Measurements from ENCODE around the gene HCAR3. TPM values are rescaled to one million over a fixed set of nuclear protein-coding genes. Genes with fewer than 3 reads are reported as not detected.
"Not testable (repeated sequence)": the region's sequence is repeated elsewhere in the genome, so short reads cannot be mapped to it uniquely, and the experiment has no call there.

HCAR3 gene
- total RNA-seq, 1 donor from 2014 or later: 0.15 TPM

DNA sequence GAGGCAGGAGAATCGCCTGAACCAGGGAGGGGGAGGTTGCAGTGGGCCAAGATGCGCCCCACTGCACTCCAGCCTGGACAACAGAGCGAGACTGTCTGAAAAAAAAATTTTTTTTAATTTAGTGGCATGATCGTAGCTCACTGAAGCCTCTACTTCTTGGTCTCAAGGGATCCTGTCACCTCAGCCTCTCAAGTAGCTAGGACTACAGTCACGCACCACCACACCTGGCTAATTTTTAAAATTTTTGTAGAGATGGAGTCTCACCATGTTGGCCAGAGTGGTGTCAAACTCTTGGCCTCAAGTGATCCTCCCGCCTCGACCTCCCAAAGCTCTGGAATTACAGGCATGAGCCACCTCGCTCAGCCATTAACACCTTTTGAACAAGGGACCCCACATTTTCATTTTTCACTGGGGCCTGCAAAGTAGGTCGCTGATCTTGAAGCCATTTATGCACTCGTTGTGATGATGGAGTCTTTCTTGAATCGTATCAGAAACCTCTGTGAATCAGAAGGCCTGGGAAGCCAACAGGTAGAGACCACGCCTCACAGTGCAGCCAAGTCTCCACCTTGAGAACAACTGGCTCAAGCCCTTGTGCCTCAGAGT lies 8.1 kb upstream of the HCAR3 start:
- intact Hi-C loops (cut with micrococcal nuclease): loop anchor here (5.0 kb wide), 1 partner anchor 197 kb away; the partner anchor contains the start of genes KNTC1 and RSRC2

DNA sequence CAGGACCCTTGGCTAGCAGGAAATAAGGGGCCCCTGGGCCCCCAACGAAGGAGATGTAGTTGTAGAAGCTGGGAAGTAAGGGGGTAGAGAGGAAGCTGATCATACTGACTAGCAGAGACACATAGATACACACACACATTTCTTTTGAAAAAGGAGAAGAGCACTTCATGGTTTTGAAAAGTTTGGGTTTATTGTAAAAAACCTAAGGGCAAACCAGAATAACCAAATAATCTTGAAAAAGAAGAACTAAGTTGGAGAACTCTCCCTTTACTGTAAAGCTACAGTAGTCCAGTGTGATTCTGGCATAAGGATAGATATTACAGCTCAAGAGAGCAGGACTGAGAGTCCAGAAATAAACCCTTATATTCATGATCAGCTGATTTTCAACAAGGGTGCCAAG lies 5.8 kb upstream of the HCAR3 start:
- intact Hi-C loops (cut with micrococcal nuclease): no loop called here

DNA sequence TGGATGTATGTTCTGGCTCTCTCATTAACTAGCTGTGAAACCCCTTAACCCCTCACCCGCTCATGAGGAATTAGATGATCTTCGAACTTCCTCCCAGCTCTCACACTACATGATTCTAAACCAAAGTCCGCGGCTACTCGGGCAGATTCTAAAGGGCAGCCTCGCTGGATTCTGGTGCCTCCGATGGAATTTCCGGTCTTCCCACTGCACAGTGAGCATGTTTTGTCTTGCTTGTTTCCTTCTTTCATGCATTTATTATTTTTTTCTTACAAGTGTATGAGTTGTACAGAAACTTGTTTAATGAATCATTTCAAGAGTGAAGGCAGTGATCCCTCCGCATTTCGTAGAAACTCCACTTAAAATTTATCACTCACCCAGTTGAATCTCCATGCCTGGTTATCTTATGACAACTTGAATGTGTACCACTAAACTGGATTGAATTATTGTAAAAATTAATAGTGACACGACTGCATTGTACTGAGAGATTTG lies 4.5 kb upstream of the HCAR3 start:
- intact Hi-C loops (cut with micrococcal nuclease): no loop called here

DNA sequence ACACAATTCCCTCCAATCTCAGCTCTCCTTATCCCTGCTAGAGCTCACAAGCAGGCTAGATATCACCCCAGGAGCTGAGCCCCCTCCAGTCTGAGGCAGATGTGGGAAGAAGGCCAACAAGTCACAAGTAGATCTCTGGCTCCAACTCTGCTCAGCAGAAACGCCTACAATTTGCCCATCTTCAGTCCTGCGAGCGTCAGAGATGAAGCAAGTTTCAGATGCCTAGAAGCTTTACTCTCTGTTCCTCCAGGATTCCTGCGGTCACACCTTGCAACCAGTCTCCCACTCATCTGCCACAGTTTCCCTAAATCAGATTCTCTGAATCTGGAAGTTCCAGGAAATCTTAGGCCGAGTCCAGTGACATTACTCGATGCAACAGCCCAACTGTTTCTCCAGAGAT lies 1.4 kb downstream of the HCAR3 start:
- intact Hi-C loops (cut with micrococcal nuclease): not testable (repeated sequence)

DNA sequence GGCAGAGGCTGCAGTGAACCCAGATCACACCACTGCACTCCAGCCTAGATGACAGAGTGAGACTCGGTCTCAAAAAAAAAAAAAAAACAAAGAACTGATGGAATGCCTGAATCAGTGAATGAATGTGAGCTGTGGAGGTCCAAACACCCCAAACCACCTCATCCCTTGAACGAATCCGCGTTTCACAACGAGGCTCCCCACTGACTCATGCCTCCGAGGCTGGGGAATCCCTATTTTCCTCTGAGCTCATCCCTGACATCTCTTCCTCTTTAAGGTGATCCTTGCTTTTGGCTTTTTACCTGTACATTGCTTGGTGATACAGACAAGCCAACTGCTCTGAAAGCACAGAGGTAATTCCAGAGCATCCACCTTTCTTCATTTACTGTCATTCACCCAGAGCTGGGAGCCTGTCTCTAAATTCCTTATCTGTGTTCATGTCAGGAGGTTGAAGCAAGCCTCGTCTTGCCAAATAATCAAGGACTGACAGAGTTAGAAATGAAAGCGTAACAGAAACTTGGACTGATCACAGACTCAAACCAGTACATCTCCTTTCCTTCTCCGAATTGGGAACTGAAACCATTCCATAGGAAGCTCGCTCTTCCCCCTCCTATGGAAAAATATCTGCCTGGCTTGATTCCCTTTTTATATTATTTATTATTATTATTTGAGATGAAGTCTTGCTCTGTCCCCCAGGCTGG lies 3.0 kb downstream of the HCAR3 start:
- intact Hi-C loops (cut with micrococcal nuclease): not testable (repeated sequence)

DNA sequence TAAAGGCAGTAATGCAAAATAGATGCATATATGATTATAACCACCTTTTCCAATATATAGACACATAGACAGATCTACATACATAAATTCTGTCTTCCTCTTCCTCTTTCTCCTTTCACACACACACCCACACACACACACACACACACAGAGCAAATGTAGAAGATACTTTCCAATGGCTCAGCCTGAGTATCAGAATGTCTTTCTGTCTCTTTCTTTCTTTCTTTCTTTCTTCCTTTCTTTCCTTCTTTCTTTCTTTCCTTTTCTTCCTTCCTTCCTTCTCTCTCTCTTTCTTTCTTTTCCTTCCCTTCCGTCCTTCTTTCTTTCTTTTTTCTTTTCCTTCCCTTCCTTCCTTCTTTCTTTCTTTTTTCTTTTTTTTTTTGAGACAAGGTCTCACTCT lies 5.3 kb downstream of the HCAR3 start:
- intact Hi-C loops (cut with micrococcal nuclease): not testable (repeated sequence)

DNA sequence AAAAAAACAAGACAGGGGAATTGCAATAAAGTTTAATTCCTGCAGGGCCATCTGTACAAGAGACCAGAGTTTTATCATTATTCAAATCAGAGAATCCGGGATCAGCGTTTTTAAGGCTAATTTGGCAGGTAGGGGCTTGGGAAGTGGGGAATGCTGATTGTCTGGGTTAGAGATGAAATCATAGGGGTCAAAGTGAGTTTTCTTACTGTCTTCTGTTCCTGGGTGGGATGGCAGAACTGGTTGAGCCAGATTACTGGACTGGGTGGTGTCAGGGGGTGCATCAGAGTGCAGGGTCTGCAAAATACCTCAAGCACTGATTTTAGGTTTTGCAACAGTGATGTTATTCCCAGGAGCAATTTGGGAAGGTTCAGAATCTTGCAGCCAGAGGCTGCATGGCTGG lies 6.3 kb downstream of the HCAR3 start:
- intact Hi-C loops (cut with micrococcal nuclease): not testable (repeated sequence)

DNA sequence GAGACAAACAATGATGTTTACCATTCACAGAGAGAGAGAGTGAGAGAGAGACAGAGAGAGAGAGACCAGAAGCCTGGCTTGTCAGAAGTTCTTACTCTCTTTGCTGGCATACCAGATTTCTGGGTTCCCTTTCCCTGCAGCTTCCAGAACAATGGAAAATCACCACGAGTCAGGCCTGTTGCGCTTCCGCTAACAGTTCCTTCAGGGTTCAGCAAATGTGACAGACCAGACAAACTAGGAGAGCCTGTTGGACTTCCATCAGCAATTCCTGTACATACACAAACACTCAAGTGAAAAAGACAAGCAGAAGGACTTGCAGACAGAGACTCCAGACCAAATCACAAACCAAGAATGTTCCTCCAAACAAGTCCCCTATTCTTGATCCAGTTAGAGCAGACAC lies 7.3 kb downstream of the HCAR3 start:
- intact Hi-C loops (cut with micrococcal nuclease): not testable (repeated sequence)

DNA sequence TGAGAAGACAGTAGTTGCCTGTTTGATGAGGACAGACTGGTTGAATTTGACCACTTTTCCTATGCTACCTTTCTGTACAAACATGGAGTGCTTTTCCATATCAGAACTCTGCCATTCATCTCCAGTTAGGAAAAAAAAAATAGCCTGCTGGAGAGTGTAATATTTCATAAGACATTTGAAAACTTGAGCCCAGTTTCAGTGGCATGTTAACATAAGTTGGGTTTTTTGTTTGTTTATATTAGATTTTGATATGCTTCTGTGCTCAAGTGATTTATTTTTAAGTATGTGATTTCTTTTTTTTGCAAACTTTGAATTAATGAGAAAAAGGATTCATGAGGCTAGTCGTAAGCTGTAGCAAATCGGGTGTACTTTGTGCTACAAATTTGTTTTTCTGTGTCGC lies 12.8 kb downstream of the HCAR3 start:
- intact Hi-C loops (cut with micrococcal nuclease): not testable (repeated sequence)

DNA sequence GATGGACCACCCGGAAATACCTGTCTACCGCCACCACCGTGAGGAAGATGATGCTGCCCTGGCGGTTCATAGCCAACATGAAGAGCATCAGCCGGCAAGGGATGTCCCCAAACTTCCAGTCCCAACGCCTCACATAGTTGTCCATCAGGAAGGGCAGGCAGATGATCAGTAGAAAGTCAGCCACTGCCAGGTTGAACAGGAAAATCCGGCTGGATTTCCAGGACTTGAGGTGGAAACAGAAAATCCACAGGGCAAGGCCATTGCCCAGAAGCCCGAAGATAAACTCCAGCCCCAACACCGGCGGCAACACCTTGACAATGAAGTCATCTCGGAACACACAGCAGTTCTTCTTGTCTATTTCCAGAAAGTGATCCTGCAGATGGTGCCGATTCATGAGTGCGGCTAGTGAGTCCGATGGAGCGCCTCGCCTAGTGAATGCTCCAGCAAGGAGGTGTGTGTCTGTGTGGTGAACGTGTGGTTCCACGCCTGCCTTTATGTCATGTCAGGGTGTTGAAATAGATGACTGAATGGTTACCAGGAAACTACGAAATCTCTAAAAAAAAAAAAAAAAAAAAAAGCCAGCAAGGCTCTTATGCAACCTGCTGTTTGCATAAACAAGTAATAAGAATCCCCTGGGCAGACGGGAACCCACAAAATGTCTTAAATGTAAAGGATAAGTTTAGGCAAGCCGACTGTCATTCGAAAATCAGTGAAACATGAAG lies 13.6 kb downstream of the HCAR3 start, which contains the start of gene HCAR2:
HCAR2 (minus strand) TSS at position 468 of the 722 bp plus-strand sequence; CDS start at position 394, 74 bp downstream.
- intact Hi-C loops (cut with micrococcal nuclease): not testable (repeated sequence)

DNA sequence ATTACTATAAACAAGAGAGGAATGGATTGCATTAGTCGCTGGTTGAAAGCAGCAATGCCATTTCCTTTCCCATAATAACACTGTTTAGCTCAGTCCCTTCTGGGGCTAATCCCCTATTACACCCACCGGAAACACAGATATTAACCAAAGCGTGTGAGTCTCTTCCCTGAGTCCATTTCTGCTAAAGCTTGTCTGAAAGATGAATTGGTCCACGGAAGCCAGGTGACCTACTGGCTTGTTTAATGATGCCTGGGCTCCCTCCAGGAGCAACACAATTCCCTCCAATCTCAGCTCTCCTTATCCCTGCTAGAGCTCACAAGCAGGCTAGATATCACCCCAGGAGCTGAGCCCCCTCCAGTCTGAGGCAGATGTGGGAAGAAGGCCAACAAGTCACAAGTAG lies 15.1 kb downstream of the HCAR3 start:
- intact Hi-C loops (cut with micrococcal nuclease): not testable (repeated sequence)

DNA sequence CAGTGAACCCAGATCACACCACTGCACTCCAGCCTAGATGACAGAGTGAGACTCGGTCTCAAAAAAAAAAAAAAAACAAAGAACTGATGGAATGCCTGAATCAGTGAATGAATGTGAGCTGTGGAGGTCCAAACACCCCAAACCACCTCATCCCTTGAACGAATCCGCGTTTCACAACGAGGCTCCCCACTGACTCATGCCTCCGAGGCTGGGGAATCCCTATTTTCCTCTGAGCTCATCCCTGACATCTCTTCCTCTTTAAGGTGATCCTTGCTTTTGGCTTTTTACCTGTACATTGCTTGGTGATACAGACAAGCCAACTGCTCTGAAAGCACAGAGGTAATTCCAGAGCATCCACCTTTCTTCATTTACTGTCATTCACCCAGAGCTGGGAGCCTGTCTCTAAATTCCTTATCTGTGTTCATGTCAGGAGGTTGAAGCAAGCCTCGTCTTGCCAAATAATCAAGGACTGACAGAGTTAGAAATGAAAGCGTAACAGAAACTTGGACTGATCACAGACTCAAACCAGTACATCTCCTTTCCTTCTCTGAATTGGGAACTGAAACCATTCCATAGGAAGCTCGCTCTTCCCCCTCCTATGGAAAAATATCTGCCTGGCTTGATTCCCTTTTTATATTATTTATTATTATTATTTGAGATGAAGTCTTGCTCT lies 16.4 kb downstream of the HCAR3 start:
- intact Hi-C loops (cut with micrococcal nuclease): not testable (repeated sequence)

DNA sequence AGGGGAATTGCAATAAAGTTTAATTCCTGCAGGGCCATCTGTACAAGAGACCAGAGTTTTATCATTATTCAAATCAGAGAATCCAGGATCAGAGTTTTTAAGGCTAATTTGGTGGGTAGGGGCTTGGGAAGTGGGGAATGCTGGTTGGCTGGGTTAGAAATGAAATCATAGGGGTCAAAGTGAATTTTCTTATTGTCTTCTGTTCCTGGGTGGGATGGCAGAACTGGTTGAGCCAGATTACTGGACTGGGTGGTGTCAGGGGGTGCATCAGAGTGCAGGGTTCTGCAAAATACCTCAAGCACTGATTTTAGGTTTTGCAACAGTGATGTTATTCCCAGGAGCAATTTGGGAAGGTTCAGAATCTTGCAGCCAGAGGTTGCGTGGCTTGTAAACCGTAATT lies 19.7 kb downstream of the HCAR3 start:
- intact Hi-C loops (cut with micrococcal nuclease): not testable (repeated sequence)

DNA sequence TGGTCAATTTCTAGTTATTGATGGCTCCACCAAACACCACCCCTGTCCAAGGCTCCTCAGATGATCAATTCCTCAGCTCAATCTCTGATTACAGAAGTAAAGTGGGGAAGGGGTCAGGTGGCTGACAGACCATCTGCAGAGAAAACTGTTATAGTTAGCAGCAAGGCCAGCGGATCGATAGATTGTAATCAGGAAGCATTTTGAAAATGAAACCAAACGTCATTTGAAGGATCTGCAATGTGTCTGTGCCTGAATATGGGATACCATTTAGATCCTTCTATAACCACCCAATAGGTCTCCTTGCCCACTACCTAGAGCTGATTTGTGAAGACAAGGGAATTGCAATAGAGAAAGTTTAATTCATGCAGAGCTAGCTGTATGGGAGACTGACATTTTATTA lies 25.0 kb downstream of the HCAR3 start:
- intact Hi-C loops (cut with micrococcal nuclease): no loop called here

DNA sequence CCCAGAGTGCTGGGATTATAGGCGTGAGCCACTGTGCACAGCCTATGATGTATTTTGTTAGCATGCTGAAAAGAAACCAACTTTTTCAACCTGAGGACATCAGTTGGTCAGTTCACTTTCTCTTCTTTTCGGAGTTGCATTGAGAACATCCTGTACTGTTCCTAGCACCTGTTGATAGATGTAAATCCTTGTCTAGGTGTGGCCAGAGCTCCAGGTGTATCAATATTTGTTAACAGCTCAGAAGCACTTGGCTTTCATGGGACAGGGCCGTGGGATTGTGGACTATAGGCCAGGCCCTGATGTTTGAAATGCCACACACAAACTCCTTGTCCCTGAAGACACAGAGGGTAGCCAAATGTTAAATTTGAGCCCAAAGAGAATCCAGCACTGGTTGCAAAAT lies 28.3 kb downstream of the HCAR3 start:
- intact Hi-C loops (cut with micrococcal nuclease): no loop called here

DNA sequence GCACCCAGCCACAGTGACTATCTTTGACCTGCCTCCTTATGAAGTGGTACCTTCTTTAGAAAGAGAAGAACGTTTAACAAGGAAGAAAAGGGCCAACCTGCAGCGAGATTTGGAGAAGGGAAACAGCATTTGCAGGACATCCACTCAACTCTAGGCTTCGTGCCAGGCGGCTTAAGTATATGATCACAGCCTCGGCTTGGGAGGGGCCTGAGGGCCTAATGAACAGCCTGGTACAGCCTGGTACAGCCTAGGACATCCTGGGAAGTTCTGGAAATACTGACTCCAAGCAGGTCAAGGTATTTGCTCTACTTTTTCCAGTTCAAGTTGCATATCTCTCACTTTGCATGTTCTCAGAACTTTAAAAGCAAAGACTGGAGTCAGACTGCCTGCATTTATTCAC lies 29.5 kb downstream of the HCAR3 start:
- intact Hi-C loops (cut with micrococcal nuclease): no loop called here

DNA sequence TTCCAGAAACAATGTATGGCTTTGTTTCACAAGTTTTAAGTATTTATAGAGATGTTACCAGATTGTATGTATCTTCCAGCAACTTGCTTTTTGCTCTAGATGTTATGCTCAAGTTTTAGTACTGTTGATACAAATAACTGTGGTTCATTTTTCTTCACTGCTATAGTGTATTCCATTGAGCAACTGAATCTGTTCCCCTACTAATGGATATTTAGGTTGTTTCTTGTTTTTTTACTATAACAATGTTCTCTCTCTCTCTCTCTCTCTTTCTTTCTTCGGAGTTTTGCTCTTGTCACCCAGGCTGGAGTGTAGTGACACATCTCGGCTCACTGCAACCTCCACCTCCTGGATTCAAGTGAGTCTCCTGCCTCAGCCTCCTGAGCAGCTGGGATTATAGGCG lies 30.1 kb downstream of the HCAR3 start:
- intact Hi-C loops (cut with micrococcal nuclease): no loop called here

DNA sequence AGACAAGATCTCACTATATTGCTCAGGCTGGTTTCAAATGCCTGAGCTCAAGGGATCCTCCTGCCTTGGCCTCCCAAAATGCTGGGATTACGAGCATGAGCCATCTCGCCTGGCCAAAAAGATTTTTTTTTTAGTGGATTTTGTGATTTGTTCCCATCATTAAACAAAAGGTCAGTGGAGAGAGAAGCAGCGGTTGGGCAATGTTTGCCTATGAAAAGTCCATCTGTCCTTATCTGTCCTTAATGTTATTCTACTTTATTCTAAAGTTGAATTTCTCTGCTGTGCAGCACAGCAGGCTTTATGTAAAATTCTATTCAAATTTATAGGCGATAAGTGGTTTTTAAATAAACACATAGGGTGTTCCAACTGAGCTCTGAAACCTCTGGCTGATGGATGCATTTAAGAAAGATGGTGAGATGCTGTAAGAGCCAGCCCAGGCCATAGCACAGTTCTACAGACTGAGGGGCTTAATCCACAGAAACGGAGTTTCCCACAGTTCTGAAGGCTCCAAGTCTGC lies 32.3 kb downstream of the HCAR3 start:
- intact Hi-C loops (cut with micrococcal nuclease): no loop called here

DNA sequence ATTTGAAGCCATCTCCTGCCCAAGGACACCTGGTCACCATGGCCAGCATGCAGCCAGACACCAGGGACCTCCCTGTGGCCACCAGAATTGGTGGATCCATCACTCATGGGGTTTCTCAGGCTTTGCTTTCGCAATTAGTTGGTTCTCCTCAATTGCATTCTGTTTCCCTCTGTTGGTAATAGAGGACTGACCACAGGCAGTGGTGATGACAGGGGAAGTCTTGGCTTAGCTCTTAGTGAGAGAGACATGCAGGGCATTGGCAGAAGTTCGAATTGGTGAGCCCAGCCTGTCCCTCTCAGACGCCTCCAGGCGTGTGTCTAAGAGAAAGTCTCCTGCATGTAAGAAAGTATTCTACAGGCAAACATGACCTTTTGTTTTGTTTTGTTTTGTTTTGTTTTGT lies 34.8 kb downstream of the HCAR3 start:
- intact Hi-C loops (cut with micrococcal nuclease): no loop called here

DNA sequence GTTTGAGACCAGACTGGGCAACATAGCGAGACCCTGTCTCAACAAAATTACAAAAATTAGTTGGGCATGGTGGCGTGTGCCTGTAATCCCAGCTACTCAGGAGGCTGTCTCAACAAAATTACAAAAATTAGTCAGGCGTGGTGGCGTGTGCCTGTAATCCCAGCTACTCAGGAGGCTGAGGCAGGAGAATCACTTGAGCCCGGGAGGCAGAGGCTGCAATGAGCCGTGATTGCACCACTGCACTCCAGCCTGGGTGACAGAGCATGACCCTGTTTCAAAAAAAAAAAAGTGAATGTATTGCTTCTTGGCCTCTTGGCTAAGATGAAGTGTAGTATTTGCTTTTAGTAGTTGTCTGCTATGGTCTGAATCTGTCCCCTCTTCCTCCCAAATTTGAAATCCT lies 35.6 kb downstream of the HCAR3 start:
- intact Hi-C loops (cut with micrococcal nuclease): not testable (repeated sequence)

DNA sequence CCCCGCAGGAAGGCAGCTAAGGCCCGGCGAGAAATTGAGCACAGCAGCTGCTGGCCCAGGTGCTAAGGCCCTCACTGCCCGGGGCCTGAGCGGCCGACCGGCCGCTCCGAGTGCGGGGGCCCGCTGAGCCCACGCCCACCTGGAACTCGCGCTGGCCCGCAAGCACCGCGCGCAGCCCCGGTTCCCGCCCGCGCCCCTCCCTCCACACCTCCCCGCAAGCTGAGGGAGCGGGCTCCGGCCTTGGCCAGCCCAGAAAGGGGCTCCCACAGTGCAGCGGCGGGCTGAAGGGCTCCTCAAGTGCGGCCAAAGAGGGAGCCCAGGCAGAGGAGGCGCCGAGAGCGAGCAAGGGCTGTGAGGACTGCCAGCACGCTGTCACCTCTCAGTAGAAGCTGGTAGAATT lies 39.8 kb downstream of the HCAR3 start:
- intact Hi-C loops (cut with micrococcal nuclease): not testable (repeated sequence)
